ENCODE data around the gene MLXIP. TPM values are rescaled to one million over a fixed set of nuclear protein-coding genes. Genes with fewer than 3 reads are reported as not detected.
A peak's percentile ranks its signal among the peaks of the same experiment; 100 is the strongest.

MLXIP gene
- total and polyA plus RNA-seq, 2 of the 8 experiments (the other 6 are each of a cell fraction or from before 2014, with no cell fraction given): 5.5 to 40.5 TPM

- no peak overlapping the region for H2BK15ac ChIP-seq (ENCODE audit: low read length)
- FAIRE-seq: peak; percentile 93
- POLR2A ChIA-PET (ENCODE audit: partially characterized antibody): interaction anchor here (0.6 to 1.6 kb wide), 3 partner anchors 15 to 60 kb away, joined by 3 to 6 read pairs (median 3); no protein-coding TSS in a partner anchor
These were observed 112.5 kb downstream of the MLXIP start for GRCh38 chr12:122190842-122191668.

More at GRCh38 chr12:122190842-122191668, 112.5 kb downstream of the MLXIP start:
- Histone ChIP-seq H3K79me1 (ENCODE audit: low read depth, low read length) (no peaks in the 10 kb centered on the region), H3K56ac (replicated peaks; ENCODE audit: insufficient read length, low read depth, low read length) (no peak overlapping the region), H2BK20ac (ENCODE audit: low read length) (no peak overlapping the region), H3K4me2 (ENCODE audit: insufficient read depth in 1 of 2, low read depth in 2 of 2, low read length in 2 of 2) (no peak overlapping the region), H3K23me2 (ENCODE audit: low read depth, low read length) (no peaks in the 10 kb centered on the region), H3K27ac (ENCODE audit: low read depth, low read length) (no peak overlapping the region), H2AFZ (ENCODE audit: low read length) (peak overlapping the region; percentile 13; the same call in 1 of the 2 replicates), H3K14ac (ENCODE audit: insufficient read length) (no peak overlapping the region), H2AK5ac (ENCODE audit: low read depth, low read length) (no peak overlapping the region), H3K36me3 (ENCODE audit: control insufficient read depth in 2 of 4, insufficient read depth in 4 of 4, low read length in 3 of 4) (no peaks in the 10 kb centered on the region), H4K20me1 (replicated peaks in 1 of 2; ENCODE audit: control insufficient read depth in 1 of 2, insufficient read depth in 2 of 2, low read length in 2 of 2) (no peaks in the 10 kb centered on the region), H2BK120ac (replicated peaks; ENCODE audit: low read depth, low read length) (no peak overlapping the region), H3K9ac (replicated peaks in 1 of 4; ENCODE audit: extremely low read depth in 1 of 4, low read depth in 3 of 4, low read length in 3 of 4) (no peak overlapping the region), H2BK12ac (ENCODE audit: low read depth, low read length) (no peak overlapping the region), H4K8ac (ENCODE audit: extremely low read depth, insufficient read depth, low read length) (no peak overlapping the region; the same call in 1 of the 2 replicates), H3K4me3 (ENCODE audit: extremely low read depth in 1 of 4, insufficient read depth in 2 of 4, low read depth in 3 of 4, low read length in 4 of 4) (no peak overlapping the region), H3K4me1 (replicated peaks in 1 of 4; ENCODE audit: control insufficient read depth in 3 of 4, insufficient read depth in 4 of 4, low read length in 3 of 4) (peaks cover 0 to 4% (median under 1%) of the 10 kb centered on the region in 4 experiments; a peak in 2 of 7 replicates), H3K4ac (replicated peaks; ENCODE audit: insufficient read length, low read depth, low read length) (no peak overlapping the region), H3K23ac (ENCODE audit: insufficient read length) (no peak overlapping the region), H2BK5ac (ENCODE audit: low read depth, low read length) (no peak overlapping the region), H3K79me2 (ENCODE audit: control insufficient read depth in 1 of 2, insufficient read depth in 2 of 2, low read length in 2 of 2) (no peaks in the 10 kb centered on the region), H3K27me3 (replicated peaks in 1 of 4; ENCODE audit: control insufficient read depth in 3 of 4, extremely low read depth in 1 of 4, insufficient read depth in 3 of 4, low read length in 3 of 4) (no peaks in the 10 kb centered on the region), H3K9me3 (ENCODE audit: insufficient read depth in 2 of 2, low read depth in 1 of 2, low read length in 1 of 2) (no peaks in the 10 kb centered on the region), H4K91ac (replicated peaks; ENCODE audit: insufficient read length, low read length) (no peak overlapping the region), H4K5ac (ENCODE audit: insufficient read length, low read depth, low read length) (no peak overlapping the region), H3K18ac (ENCODE audit: extremely low read depth, low read length) (no peak overlapping the region)
- 0 out of 2 replicates have a peak, but pooled peaks have one; percentile 22 for TF ChIP-seq TCF12 (IDR thresholded peaks at IDR 0.05; ENCODE audit: low read depth, low read length)
- TF ChIP-seq CREB1 (IDR thresholded peaks at IDR 0.05): peak; percentile 68
- TF ChIP-seq RFX5 (IDR thresholded peaks at IDR 0.05; ENCODE audit: borderline replicate concordance, low read depth, low read length): no peak
- TF ChIP-seq RAD21 (IDR thresholded peaks at IDR 0.05 in 1 of 2, conservative IDR thresholded peaks at IDR 0.05 in 1 of 2; ENCODE audit: low read depth in 2 of 2, low read length in 2 of 2): peak; percentile 91 to 92
- TF ChIP-seq NRF1 (IDR thresholded peaks at IDR 0.05; ENCODE audit: low read depth, low read length): no peak
- TF ChIP-seq, protein P1, sequence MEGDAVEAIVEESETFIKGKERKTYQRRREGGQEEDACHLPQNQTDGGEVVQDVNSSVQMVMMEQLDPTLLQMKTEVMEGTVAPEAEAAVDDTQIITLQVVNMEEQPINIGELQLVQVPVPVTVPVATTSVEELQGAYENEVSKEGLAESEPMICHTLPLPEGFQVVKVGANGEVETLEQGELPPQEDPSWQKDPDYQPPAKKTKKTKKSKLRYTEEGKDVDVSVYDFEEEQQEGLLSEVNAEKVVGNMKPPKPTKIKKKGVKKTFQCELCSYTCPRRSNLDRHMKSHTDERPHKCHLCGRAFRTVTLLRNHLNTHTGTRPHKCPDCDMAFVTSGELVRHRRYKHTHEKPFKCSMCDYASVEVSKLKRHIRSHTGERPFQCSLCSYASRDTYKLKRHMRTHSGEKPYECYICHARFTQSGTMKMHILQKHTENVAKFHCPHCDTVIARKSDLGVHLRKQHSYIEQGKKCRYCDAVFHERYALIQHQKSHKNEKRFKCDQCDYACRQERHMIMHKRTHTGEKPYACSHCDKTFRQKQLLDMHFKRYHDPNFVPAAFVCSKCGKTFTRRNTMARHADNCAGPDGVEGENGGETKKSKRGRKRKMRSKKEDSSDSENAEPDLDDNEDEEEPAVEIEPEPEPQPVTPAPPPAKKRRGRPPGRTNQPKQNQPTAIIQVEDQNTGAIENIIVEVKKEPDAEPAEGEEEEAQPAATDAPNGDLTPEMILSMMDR (IDR thresholded peaks at IDR 0.05; ENCODE audit: control extremely low read depth in 1 of 3, insufficient read depth in 1 of 3, low read depth in 1 of 3, low read length in 3 of 3): peak; percentile 88 to 95 (median 91)
- WGBS, 2 experiments (ENCODE audit: extremely low coverage in 1 of 2, insufficient coverage in 1 of 2, insufficient read length in 1 of 2, insufficient replicate concordance in 2 of 2, low coverage in 1 of 2, low lambda C conversion rate in 2 of 2, missing lambda C conversion rate in 1 of 2): 64% methylated on average over 18 of the region's 18 CpGs; no CpG with 5 or more reads in 1 of the 2 experiments
- CTCF ChIA-PET (ENCODE audit: partially characterized antibody): interaction anchor here (0.6 to 4.8 kb wide), 51 partner anchors 7 to 1540 kb away, joined by 3 to 27 read pairs (median 4); partner anchors contain the start of genes B3GNT4, IL31 and LRRC43
- peak; percentile 56 to 87 for DNase-seq (ENCODE audit: low read depth in 1 of 2, low spot score in 2 of 2)
